NCI-H510A (cell line): ENCODE data around the gene SPATS2L.

ENCODE experiments used
- DNase-seq: peaks from one replicate; lab custom pipeline; 2025; lab: John Stamatoyannopoulos, UW

The SPATS2L gene

DNA sequence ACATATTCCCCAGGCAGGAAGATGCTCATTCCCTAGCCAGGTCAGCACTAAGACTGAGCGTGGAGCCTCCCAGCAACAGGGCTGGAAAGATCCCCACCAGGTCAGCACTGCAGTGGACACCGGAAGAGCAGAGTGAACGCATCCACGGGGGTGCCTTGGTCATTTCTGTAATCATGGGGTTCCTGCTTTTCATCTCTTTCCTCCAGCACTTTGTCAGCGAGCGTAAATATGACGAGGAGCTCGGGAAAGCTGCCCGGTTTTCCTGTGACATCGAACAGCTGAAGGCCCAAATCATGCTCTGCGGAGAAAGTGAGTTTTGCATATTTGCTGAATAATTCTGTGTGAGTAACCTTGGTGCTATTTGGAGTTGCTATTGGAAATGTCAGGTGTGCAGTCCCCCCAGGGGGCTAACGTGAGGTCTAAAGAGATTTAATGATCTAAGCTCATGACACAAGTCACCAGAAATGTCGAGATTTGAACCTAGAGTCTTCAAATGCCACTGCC, 163.3 kb downstream of the SPATS2L start:
- DNase-seq: no peak

DNA sequence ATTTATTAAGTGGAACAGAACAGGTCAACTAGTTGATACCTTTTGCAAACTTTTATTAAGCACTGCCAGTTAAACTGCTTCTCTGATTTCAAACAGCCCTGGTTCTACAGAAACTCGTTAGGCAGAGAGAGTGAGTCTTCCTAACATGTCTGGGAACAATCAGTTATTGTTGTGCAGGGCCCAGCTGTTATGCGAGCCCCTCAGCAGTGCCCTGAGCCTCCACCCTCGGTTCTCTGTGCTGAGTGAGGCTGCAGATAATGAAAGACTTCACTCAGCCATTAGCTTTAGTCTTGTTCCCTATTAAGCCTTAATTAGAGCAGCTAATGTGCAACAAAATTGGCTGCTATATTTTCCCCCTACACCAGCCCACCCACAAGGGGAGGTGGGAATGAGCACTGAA, 163.7 kb downstream of the SPATS2L start:
- no peak for DNase-seq

DNA sequence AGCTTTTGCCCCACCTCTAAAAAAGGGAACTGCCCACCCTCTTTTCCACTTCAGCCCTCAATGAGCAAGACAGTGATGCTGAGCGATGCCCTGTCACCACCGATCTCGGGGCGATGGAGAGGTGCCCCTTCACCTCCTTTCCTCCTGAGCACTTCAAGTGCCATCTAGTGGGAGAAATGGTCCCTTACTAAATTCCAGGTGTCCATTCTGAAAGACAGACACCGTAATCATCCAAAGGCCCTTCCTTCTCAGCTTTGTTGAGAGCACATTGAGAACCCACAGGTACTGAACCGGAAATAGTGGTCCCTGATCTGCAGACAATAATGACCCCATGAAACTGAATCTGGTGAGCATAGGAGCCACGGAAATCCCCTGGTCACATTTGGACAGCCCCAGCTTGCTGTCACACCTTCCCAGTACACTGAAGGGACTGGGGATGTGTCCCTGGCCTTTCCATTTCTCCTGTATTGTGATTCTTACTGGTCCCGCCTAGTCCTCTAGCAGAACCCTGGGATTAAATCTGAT, 164.9 kb downstream of the SPATS2L start:
- DNase-seq: peak; percentile 9

GRCh38 chr2:200471928-200472645, 165.6 kb downstream of the SPATS2L start:
- no peak for DNase-seq

- no peak for DNase-seq
These were observed 166.5 kb downstream of the SPATS2L start for GRCh38 chr2:200472853-200473464.

- DNase-seq: no peak
These were observed 169.3 kb downstream of the SPATS2L start for GRCh38 chr2:200475795-200476194.

DNA sequence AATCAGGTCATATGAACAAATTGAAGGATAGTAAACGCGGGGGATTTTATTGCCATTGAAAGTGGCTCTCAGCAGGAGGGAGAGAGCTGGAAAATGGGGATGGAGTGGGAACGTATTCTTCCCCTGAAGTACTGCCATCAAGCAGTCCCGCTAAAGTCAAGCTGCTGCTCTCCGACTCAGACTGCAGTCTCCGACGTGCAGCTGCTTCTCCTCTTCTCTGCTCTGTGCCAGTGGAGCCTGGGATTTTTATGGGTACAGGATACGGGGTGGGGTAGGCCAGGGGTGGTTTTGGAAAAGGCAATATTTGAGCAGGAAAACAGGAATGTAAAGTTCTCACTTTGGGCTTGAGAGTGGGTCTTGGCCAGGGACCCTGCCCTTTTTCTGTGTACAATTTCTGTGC, 170.3 kb downstream of the SPATS2L start:
- DNase-seq: no peak

DNA sequence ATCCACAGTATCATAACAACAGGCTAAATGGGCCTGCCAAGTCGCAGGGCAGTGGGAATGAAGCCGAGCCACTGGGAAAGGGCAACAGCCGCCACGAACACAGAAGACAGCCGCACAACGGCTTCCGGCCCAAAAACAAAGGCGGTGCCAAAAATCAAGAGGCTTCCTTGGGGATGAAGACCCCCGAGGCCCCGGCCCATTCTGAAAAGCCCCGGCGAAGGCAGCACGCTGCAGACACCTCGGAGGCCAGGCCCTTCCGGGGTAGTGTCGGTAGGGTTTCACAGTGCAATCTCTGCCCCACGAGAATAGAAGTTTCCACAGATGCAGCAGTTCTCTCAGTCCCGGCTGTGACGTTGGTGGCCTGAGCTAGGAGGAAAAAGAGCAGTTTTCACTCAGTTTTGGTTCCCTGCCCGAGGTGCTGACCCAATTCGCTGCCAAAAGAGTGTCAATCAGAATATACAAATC, 171.2 kb downstream of the SPATS2L start:
- no peak for DNase-seq

GRCh38 chr2:200479692-200480265, 173.3 kb downstream of the SPATS2L start:
- DNase-seq: no peak

- no peak for DNase-seq
These were observed 175.7 kb downstream of the SPATS2L start for GRCh38 chr2:200482194-200482593.

DNA sequence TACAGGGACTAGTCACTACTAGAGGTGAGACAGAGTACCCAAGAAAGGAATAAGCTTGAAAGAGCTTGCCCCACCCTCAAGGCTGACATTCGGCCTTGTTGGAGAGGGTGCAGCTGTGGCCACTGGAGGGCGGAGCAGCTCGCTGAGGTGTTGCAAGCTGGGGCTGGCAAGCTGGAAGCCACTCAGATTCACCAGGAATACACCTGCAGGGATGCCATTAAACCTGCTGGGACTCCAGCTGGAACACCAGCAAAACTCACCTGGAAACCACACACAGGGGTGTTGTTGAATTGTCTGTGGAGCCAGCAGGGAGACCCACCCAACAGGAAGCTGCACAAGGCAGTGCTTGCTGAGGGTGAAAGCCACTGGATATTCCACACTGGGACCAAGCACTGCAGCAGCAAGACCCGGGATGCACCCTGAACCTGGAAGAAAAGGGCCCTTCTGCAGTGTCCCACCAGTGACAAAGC, 177.3 kb downstream of the SPATS2L start:
- peak; percentile 57 for DNase-seq

DNA sequence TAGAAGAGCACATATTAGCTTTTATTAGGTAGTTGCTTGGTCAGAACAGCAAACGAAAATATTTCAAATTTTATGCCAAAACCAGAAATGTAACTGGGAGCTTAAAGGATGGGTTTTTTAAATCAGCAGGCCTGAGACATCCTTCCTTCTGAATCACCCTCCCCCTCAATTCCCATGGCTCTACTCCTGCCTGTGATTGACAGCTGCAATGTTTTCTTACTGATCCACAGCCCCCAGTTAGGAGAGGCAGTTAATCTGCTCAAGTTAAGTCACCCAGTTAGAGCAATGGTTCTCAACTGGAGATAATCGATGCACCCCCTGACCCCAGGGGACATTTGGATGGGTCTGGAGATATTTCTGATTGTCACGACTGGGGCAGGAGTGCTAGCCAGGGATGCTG, 178.4 kb downstream of the SPATS2L start:
- DNase-seq: no peak

DNA sequence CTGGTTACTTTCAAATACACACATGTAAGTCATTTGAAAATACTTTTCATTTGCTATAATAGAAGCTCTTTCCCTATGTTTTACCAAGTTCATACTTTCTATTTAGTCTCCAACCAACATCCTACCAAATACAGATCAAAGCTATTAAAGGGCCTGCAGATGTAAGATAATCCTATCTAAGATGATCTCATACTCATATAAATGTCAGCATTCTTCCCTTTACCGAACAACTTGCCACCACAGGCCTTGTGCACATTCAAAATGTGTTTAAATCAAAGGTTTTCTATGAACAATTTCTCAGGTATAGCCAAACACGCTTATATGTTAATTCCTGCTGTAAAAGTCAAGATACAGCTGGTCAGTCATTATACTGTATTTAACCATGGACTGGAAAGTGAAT, 180.0 kb downstream of the SPATS2L start:
- DNase-seq: no peak

DNA sequence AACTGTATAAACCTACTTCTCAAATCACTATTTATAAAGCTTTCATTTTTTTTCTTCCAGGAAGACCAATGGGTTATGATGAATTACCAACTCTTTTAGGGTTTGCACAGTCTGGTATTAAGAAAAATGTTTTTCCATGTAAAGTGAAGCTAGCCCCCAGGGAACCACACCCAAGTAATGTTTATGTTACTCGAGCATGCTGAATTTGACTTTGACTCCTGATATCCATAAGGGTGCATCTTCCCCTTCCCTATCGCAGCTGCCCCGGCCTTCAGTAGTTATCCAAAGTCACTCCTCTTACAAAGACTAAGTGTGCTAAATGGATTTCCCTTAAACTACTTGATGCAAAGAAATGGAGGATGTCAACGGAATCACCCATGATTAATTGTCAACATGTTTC, 181.7 kb downstream of the SPATS2L start:
- DNase-seq: no peak

DNA sequence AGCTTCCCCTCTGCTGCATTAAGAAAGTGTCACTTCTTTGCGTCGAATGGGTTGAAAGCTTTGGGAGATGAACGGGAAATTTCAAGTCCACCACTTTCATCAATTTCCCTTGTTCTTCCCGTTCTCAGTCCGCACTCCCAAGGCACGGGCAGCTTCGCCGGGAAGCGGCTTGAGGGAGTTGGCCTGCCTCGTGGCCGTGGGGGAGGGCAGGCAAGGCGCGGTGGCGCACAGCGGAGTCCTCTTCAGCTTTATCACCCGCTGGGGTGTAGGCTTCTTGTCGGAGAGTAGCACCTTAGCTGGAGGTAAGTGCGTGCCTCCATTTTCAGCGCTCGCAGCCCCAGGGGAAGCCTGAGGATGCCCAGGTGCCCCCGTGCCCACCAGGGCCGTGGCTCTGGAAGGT, 183.5 kb downstream of the SPATS2L start:
- no peak for DNase-seq

DNA sequence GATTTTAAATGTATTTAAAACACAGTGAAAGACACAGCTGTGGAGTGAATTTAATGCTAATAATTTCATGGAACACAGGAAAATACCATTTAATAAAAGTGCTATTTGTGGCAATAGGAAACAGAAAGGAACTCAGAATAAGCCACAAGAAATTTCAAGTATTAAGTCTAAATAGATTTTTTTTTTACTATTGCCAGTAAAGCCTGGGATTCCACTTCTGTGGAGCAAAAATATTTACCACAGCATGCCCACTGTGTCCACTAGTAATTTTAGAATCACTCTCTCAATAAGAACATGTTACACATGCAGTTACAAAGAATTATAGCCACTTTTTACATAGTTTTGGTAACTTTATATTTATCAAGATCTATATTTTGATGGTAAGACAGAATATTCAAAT, 186.2 kb downstream of the SPATS2L start:
- no peak for DNase-seq

DNA sequence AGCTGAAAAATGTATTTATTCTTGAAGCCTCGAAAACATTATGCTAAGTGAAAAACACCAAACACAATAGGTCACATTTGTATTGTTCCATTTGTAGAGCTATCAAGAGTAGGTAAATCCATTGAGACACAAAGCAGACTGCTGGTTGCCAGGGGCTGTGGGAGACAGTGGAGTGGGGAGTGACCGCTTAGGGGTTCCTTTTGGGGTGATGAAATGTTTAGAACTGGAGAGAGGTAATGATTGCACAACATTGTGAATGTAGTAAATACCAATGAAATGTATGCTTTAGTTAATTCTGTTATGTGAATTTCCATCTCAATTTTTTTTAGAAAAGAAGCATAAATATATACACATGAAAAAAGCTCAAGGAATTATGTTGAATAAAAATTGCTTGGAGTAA, 187.6 kb downstream of the SPATS2L start:
- DNase-seq: no peak

DNA sequence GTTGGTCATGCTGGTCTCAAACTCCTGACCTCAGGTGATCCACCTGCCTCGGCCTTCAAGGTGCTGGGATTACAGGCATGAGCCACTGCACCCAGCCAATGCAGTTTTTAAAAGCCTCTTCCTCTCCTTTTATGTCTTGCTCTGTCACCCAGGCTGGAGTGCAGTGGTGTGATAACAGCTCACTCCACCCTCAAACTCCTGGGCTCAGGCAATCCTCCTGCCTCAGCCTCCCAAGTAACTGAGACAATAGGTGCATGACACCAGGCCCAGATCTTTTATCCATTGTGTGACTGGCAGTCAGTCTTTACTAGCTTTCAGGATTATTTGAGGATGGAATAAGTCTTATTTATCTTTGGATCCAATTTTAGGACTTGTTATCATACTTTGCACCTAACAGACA, 190.2 kb downstream of the SPATS2L start:
- DNase-seq: no peak

- DNase-seq: no peak
These were observed 192.1 kb downstream of the SPATS2L start for GRCh38 chr2:200498402-200499162.

GRCh38 chr2:200502196-200502595, 195.7 kb downstream of the SPATS2L start:
- no peak for DNase-seq

DNA sequence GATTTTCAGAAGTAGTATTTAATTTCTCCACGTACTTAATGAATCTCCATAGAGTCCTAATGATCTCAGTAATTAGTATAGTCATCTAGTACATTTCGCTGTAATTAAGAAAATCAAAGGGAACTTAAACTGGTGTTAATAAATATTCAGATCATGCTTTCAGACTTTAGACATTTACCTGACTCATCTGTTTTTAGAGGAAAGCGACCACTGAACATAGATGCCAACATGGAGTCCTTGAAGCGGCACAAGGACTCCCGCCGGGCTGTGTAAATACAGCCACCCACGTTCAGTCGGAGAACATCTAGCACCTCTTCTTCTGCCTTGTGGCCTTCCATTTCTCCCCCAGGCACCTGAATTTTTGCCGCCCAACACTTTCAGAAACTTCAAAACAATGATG, 200.2 kb downstream of the SPATS2L start:
- DNase-seq: peak; percentile 7

DNA sequence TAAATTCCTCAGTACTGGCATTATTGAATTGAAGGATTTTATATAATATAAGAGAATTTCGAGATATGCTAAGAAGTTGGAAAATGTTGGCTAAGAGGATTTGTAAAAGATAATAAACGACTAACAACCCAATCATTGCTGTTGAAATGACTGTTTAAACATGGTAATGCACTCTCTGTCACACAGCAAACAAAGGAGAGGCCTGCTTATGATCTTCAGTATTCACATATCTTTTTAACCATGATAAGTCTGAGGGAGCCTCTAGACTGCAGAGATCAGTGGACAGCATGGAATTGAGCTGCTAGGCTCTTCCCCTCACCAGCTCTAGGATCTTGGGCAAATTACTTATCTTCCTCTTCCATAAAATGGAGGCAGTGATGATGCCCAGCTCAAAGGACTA, 200.7 kb downstream of the SPATS2L start:
- no peak for DNase-seq
